HG03196 (cell line): ENCODE measurements around the gene DTX3.

Experiments
- ATAC-seq: cut with Tn5 transposase; IDR thresholded peaks from one replicate; pipeline ENCODE4 v1.9.1; 2021; ENCODE audit not compliant: unreplicated experiment

Gene DTX3

GRCh38 chr12:57619434-57620244, 15.0 kb downstream of the DTX3 start:
- ATAC-seq: no peak

GRCh38 chr12:57620245-57620935, 15.8 kb downstream of the DTX3 start:
- ATAC-seq: no peak

- no peak for ATAC-seq
Measured at GRCh38 chr12:57620936-57621496, 16.4 kb downstream of the DTX3 start.

- no peak for ATAC-seq
Measured at GRCh38 chr12:57621497-57622292, 17.1 kb downstream of the DTX3 start.

- ATAC-seq: no peak
Measured at GRCh38 chr12:57622293-57623245, 17.9 kb downstream of the DTX3 start.

- no peak for ATAC-seq
Measured at GRCh38 chr12:57623385-57623784, 18.8 kb downstream of the DTX3 start.

- no peak for ATAC-seq
Measured at GRCh38 chr12:57623811-57624390, 19.3 kb downstream of the DTX3 start.

- ATAC-seq: no peak
Measured at GRCh38 chr12:57624441-57625220, 20.0 kb downstream of the DTX3 start.

- ATAC-seq: no peak
Measured at GRCh38 chr12:57625261-57626032, 20.8 kb downstream of the DTX3 start.

- ATAC-seq: no peak
Measured at GRCh38 chr12:57626111-57626920, 21.7 kb downstream of the DTX3 start.

GRCh38 chr12:57626921-57627445, 22.4 kb downstream of the DTX3 start:
- no peak for ATAC-seq

GRCh38 chr12:57627501-57628279, 23.1 kb downstream of the DTX3 start:
- no peak for ATAC-seq

- no peak for ATAC-seq
Measured at GRCh38 chr12:57628280-57629191, 23.9 kb downstream of the DTX3 start.

- no peak for ATAC-seq
Measured at GRCh38 chr12:57629897-57630471, 25.4 kb downstream of the DTX3 start.

- ATAC-seq: no peak
Measured at GRCh38 chr12:57630891-57631433, 26.3 kb downstream of the DTX3 start.
